Loucy (cell line): ENCODE results near the gene PPP4R3A.
"Not testable (repeated sequence)": the region's sequence is repeated elsewhere in the genome, so short reads cannot be mapped to it uniquely, and the experiment has no call there.

Experiments used
- CTCF ChIP-seq: fragments of 200-600 bp; sonication (generic); conservative IDR thresholded peaks from 2 replicates; pipeline ENCODE4 v1.5.1; 2014; ENCODE audit warnings: mild to moderate bottlenecking, antibody characterized with exemption, low read length
- EZH2phosphoT487 ChIP-seq: fragments of 200-600 bp; IDR thresholded peaks from 2 replicates; pipeline ENCODE4 v1.6.1; 2018; ENCODE audit warnings: antibody characterized with exemption, mild to moderate bottlenecking, moderate library complexity, borderline replicate concordance

GRCh38 chr14:91428931-91429330 lies 81.2 kb downstream of the PPP4R3A start:
- not testable (repeated sequence) for TF ChIP-seq CTCF, EZH2phosphoT487
